Fibroblast of gingiva (primary cell): Measurements from ENCODE around the gene TUBB3.
"Not testable (repeated sequence)": the region's sequence is repeated elsewhere in the genome, so short reads cannot be mapped to it uniquely, and the experiment has no call there.

Experiments used
- DNase-seq: peaks from one replicate; pipeline ENCODE4 v3.0.0-alpha.2; 2011; ENCODE audit warnings: low read depth

TUBB3 gene

DNA sequence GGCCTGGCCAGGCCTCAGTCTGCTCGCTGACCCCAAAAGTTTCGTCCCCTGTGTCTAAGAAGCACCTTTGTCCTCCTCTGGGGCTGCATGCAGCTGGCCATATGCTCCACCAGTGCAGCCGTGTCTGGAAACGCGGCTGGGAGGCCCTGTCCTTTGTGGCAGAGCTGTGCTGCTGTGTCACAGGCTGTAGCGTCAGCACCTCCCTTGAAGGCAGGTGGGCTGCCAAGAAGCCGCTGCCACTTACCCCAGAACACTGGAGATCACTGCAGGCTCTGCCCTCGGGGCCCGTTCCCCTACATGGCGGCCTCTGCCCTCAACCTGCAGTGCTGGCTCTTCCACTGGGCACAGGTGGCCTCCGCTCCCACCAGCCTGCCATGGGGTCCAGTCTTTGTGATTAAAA is 20.2 kb upstream of the TUBB3 start:
- no peak for DNase-seq

DNA sequence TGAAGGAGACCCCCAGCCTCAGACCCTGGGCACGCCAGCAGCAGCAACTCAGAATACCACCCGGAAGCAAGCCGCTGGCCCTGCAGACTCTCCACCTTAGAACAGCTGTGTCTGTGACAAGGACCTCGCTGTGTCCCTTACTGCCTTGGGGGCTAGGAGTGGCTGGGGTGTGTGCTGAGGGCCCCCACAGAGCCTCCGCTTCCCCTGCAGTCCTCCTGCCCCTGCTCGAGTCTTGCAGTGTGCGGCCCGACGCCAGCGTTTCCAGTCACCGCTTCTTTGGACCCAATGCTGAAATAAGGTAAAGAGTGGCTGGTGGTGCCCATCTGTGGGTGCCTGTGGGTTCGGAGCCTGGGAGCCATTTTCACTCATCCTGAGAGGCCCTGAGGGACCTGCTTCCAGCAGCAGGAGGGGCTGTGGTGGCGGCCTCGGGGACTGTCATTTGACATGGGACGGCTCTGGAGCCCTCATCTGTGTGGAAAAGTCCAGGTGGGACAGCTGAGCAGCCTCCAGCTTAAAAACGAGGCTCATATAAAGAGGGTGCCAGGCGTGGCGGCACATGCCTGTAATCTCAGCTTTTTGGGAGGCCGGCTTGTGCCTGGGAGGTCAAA is 19.1 kb upstream of the TUBB3 start:
- DNase-seq: no peak

DNA sequence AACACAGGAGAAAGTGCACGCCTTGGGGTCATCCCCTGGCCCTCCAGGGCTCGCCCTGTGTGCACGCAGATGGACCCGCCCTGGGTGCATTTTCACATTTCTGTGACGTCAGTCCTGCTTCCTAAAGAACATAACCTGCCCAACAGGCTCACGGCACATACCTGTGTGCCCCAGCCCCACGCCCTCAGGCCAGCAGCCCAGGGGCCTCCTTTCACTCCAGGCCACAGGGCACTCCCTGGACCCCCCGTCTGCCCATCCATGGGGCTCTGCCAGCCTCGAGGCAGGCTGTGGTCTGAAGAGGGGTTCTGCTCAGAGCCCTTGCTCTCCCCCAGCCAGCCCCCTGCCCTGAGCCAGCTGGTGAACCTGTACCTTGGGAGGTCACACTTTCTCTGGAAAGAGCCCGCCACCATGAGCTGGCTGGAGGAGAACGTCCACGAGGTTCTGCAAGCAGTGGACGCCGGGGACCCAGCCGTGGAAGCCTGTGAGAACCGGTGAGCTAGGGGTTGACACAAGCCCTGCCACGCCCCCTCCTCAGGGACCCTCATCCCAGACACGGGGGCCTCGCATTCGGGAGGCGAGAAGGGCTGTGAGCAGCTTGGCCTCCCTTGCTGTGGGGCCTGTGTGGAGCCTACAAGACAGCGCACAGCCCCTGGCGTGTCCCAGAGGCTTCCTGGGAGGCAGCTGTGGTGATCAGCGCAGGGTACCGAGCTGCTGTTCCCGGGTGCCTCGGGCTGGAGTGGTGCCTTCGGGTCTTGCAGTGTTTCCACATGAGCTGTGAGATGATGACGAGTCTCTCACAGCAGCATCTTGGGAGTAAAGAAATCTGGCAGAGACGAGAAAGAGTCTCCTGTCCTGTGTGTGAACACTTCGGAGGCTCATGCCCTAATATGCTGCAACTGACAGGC is 18.3 kb upstream of the TUBB3 start:
- DNase-seq: no peak

DNA sequence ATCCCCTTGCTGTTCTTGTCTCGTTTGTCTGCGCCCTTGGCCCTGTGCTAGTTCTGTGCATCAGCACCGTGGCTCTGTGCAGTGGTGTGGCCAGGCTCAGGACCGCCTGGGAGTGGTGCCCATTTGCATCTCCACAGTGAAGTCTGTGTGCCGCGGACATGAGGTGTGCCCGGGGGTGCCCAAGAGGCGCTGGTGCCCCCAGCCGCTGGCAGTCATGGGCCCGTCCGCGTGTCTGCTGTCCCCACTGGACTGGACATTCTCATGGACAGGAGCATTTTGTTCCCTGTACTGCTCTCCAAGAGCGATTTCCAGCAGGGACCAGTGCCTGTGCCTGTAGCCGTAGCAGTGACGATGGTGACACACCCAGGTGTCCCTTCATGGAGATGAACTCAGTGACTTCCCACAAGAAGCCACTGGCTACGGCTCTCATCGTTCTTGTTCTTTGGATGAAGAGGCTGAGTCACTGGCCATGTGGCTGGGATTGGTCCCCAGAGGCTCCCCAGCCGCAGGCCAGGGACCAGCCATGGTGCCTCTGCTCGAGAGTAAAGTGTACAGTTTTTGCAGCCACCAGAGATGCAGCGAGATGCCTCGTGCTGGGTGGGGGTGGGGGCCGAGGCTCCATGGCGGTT is 17.5 kb upstream of the TUBB3 start:
- DNase-seq: no peak

DNA sequence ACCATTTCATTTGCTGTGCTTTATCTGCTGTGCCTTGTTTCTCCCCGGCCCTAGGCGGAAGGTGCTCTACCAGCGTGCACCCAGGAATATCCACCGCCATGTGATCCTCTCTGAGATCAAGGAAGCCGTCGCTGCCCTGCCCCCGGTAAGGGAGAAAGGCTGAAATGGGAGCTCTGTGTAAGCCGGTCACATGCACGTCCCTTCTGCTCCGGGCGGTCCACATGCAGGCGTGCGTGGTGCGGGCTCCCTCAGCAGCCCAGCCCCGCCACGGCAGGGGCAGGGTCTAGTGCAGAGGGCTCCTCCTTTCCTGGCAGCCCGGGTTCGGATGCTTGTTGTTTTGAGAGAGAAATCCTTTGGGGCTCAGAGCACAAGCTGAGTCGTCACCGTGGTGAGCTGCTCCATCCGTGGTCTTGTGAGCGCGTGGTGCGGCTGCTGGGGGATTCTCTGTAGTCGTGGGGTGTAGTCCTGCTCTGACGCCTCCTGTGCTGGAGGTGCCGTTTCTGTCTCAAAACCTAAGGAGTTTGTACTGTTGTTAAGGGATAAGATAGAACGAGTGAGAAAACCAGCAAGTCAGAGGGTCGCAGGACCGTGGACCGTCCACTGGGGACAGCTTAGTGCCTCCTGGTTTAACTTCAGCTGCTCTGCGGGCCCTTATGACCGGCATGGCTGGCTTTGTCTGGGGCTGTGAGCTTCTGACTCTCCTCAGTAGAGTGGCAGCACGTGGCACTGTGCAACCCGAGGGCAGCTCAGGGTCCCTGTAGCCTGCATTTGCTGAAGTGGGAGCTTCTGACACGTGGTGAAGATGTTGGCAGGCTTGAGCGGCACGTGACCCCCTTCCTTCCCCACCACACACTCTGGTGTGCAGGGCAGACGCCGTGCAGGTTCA is 16.8 kb upstream of the TUBB3 start:
- DNase-seq: no peak

DNA sequence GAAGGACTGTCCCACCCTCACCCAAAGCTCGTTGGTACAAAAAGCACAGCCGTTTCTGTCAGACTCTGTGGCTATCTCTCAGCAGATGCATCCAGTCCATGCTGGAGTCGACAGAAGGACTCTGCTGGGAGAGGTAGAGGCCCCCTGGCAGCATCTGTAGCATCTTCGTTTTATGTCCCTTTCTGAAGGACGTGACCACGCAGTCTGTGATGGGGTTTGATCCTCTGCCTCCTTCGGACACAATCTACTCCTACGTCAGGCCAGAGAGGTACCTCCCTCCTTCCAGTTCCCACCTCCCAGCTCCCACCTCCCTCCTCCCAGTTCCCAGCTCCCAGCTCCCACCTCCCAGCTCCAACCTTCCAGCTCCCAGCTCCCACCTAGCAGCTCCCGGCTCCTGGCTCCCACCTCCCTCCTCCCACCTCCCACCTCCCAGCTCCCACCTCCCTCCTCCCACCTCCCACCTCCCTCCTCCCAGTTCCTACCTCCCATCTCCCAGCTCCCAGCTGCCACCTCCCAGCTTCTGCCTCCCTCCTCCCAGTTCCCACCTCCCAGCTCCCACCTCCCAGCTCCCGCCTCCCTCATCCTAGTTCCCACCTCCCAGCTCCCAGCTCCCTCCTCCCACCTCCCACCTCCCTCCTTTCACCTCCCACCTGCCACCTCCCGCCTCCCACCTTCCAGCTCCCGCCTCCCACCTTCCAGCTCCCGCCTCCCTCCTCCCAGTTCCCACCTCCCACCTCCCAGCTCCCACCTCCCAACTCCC is 15.9 kb upstream of the TUBB3 start:
- DNase-seq: no peak

DNA sequence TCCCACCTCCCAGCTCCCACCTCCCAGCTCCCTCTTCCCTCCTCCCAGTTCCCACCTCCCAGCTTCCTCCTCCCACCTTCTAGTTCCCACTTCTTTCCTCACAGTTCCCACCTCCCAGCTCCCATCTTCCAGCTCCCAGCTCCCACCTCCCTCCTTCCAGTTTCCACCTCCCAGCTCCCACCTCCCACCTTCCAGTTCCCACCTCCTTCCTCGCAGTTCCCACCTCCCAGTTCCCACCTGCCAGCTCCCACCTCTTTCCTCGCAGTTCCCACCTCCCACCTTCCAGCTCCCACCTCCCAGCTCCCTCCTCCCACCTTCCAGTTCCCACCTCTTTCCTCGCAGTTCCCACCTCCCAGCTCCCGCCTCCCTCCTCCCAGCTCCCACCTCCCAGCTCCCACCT is 14.9 kb upstream of the TUBB3 start:
- no peak for DNase-seq

DNA sequence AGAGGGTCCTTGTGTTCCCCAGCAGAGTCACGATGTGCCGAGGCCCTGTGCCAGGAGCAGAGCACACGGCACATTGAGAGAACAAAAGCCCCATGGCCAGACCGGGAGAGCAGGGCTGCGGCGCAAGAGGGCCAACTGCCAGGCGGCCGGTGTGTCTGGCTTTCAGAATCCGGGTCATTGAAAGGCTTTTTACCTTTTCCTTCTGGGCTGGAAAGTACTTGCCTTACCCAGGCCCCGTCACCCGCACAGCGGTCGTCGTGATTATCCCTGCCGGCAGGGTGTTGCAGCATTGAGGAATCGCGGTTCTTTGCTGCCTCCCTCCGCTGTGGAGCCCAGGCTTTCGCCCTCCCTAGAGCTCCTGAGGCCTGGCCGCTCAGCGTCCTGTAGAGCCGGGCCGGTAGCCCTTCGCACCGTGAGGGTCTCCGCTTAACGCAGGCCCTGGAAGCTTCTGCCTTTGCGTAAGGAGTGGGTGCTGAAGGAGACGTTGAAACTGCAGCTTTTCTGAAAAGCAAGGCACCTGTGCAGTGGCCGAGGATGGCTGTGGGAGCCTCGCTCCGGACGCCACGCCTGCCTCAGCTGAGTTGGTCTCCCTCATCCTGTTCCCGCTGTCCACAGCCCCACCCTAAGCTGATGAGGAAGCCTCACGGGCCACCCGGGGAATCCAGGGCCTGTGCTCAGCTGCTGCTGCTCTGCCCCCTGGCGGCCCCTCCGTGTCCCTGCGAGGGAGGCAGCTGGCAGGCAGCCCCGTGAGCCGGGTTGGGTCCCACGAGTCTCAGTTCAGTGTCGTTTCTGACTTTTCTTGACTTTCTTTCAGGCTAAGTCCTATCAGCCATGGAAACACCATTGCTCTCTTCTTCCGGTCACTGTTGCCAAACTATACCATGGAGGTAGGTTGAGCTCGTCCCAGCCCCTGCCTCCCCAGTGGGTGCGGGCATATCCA is 13.1 kb upstream of the TUBB3 start:
- peak; percentile 69 for DNase-seq

DNA sequence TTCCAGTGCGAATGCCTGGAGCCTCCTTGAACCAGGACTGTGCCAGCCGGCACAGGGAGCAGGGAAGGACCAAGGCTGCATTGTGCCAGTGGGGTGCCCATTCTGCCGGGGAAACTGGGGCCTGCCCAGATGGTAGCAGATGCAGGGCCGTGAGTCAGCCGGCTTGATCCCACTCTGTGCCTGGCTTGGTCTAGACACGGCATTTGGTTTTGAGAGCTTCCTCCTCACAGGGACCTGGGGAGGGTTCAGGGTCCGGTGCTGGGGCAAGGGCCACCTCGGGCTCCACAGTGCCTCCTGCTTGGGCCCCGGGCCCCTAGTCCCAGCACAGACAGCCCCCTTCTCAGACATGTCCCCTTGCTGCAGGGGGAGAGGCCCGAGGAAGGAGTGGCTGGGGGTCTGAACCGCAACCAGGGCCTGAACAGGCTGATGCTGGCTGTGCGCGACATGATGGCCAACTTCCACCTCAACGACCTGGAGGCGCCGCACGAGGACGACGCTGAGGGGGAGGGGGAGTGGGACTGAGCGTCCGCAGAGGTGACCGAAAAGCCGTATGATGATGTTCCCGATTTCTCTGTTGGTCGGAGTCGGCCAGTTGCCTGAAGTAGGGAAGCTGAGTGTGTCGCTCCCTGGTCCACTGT is 12.3 kb upstream of the TUBB3 start:
- no peak for DNase-seq

DNA sequence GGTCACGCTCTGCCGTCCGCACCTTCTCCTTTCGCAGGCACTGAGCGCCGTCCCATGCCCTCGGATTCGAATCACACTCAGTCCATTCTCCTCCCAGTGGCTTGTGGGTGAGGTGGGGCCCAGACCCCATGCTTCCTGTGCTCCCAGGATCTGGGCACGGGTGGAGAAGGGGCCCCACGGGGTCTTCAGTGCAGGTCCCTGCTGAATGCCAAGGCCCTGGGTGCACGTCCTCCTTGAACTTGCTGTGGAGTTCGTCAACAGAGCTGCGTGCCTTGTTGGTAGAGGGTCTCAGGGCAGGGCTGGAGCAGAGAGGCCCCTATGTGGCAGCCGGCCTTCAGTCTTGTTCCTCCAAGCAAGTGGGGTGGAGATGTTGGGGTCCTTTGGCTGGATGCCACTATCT is 11.8 kb upstream of the TUBB3 start:
- DNase-seq: no peak

DNA sequence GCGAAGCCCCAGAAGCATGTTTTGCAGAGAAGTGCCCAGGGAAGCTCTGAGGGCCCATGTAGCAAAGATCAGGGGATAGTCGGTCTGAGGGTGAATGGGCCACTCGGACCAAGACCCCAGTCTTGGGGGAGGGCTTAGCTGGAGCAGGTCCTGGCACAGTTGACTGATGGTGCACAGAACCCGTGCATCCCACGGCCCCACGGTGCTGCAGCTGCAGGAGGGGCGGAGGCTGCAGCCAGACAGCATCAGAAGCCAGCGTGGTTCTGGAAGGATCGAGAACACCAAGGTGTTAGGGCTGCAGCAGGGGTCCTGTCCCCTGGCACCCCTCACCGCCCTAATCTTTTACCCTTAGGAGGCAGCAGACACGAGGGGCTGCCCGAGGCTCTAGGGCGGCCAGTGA is 11.0 kb upstream of the TUBB3 start:
- DNase-seq: no peak

DNA sequence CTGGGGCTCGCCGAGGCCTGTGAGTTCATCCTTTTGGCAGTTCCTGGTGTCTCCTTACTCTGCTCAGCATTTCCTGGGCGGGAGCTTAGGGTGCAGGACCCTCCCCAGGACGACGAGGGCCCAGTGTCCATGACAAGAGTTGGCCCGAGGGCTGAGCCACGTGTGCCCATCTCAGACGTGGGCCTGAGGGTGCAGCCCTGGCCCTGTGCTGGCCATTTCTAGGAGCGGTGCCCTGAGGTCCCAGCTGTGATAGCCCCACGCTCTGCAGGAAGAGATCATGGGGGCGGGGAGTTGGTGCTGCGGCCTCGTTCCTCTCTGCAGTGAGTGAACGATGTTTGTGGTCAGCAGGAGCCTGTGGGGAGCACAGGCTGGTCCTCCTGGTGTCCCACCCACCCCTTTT is 10.5 kb upstream of the TUBB3 start:
- no peak for DNase-seq

DNA sequence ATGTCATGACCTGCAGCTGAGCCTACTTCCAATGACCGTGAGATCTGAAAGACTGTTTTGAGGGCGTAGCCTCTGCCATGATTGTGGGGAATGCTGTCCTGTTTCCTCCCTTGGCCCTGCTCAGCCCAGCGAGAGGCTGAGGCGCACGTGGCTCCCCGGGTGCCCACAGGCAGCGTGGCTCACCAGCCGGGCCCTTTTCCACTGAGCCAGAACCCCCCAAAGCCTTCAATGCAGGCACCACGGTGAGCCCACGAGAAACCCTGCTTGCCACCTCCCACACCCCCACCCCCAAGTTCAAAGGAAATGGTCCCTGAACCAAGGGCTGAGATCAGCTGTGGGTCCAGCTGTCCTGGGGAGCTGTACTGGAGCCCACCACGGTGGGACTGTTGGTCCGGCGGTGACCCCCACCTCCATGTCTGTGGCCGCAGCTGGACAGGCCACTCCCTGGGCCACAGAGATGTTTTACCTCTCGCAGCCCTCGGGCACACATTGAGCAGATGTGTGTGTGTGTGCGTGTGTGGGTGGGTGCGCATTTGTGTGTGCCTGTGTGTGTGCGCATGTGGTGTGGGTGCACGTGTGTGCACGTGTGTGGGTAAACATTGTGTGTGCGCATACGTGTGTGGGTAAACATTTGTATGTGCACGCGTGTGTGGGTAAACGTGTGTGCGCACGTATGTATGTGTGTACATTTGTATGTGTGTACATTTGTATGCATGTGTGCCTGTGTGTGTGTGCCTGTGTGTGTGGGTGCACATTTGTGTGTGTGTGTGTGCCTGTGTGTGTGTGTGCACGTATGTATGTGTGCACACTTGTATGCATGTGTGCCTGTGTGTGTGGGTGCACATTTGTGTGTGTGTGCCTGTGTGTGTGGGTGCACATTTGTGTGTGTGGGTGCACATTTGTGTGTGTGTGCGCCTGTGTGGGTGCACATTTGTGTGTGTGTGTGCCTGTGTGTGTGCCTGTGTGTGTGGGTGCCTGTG is 9.4 kb upstream of the TUBB3 start:
- DNase-seq: no peak

DNA sequence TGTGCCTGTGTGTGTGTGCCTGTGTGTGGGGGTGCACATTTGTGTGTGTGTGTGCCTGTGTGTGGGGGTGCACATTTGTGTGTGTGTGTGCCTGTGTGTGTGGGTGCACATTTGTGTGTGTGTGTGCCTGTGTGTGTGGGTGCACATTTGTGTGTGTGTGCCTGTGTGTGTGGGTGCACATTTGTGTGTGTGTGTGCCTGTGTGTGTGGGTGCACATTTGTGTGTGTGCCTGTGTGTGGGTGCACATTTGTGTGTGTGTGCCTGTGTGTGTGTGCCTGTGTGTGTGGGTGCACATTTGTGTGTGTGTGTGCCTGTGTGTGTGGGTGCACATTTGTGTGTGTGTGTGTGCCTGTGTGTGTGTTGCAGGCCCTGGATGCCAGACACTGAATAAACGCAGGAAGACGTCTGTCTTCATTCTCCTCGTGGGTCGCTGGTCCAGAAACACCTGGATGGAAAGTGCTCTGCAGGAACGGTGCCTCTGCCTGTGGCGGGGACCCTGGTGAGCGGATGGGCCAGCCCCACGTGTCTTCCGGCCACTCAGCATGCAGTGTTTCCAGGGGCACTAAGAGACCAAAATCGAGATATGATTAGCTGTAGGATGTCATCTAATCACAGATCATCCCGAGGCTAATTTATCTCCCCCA is 8.4 kb upstream of the TUBB3 start:
- DNase-seq: not testable (repeated sequence)

DNA sequence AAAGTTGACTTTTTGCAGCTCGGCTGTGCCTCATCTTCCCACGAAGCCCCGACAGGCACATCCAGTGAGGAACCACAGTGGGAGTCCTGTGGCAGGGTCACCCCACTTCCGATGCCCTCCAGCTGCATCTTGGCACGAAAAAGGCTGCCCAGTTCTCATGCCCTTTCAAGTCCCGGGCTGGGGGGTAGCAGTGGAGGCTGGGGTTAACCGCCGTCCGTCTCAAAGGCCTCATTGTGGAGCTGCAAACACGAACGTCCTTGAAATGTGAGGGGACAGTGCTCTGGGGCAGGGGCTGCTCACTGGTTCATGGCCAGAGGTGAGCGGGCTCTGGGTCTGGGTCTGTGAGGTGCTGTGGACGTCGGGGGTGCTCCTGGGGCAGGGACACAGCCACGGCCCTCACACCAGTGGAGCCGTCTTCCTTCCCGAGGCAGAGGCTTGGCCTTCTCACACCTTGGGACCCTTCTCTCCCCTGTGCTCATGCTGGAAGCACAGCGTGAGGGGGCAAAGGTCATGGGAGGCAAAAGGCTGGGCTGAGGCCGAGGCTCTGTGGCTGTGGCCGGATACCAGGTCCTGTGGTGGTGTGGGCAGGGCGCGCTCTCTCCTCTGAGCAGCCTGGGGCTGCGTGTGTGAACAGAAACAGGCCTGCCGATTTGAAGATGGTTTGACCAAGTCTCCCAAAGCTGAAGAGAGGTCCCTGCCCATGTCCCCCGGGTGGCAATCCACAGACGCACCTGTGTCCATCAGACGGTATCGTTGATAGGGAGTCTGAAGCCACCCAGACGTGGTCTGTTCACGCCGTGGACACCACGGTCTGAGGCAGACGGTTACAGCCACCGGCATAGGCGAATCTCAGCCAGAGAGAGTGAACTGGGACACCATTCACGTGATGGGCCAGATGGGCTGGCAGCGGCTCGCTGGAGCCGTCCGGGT is 7.6 kb upstream of the TUBB3 start:
- DNase-seq: no peak

DNA sequence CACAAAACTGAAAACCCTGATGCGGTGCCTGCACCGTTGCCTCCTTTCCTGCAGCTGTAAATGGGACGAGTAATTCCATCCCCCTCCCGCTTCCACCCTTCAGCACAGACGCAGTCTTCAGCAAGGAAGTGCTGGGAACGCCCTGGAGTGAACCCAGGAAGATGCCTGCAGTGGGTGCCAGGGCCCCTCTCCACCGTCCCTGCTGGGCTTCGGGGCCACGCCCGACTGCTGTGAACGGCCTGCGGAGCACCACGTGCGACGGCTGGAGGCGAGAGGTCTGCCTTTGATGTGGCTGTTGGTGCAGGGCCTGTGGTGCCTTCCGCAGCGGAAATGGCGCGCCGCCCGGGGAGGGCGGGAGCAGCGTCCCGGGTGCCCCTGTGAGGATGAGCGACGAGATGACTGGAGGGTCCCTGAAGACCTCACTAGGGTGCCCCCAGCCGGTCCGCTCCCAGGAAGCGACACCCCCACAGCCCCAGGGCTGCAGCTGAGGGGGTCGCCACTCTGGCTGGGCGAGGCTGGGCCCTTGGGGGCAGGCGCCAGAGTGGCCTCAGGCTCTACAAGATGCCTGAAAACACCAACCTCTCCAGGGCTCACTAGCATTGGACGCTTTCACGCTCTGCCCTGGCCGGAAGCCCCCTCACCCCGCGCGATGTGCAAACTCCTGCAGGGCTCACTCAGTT is 5.2 kb upstream of the TUBB3 start:
- DNase-seq: peak; percentile 93
